ENCODE results near the gene PKD1.

The PKD1 gene

GRCh38 chr16:2084895-2085625 is 50.6 kb downstream of the PKD1 start:
- POLR2A ChIA-PET = interaction anchor here (0.6 to 1.6 kb wide), 3 partner anchors 28 to 70 kb away, joined by 3 read pairs; partner anchors contain the start of gene TRAF7
- Histone ChIP-seq H3K27ac (ENCODE audit: extremely low read depth, low read depth, low read length) (no peak overlapping the region), H3K9me3 (ENCODE audit: control insufficient read depth, insufficient read depth, low read depth, low read length) (no peaks in the 10 kb centered on the region), H3K4me3 (ENCODE audit: low read depth, low read length) (no peak overlapping the region), H3K4me1 (ENCODE audit: control insufficient read depth, insufficient read depth, low read length) (no peaks in the 10 kb centered on the region), H3K36me3 (ENCODE audit: control insufficient read depth in 2 of 2, insufficient read depth in 1 of 2, low read length in 2 of 2) (peaks cover 0 to 96% of the 10 kb centered on the region in 2 experiments; a peak in 1 of 3 replicates)
- CTCF ChIA-PET = interaction anchor here (0.8 to 2.3 kb wide), 2 partner anchors 21 to 56 kb away, joined by 5 to 9 read pairs; no protein-coding TSS in a partner anchor
- TF ChIP-seq ZIC2 (tag by site-specific recombination; IDR thresholded peaks at IDR 0.05) (peak; percentile 90), ZNF785 (tag by site-specific recombination; IDR thresholded peaks at IDR 0.05) (no peak), SETDB1 (IDR thresholded peaks at IDR 0.05; ENCODE audit: insufficient read length, low read length) (no peak), ZNF610 (tag by site-specific recombination; IDR thresholded peaks at IDR 0.05; ENCODE audit: borderline replicate concordance) (no peak), ZNF777 (tag by site-specific recombination; IDR thresholded peaks at IDR 0.05; ENCODE audit: borderline replicate concordance) (no peak)

GRCh38 chr16:2083876-2084780 is 51.6 kb downstream of the PKD1 start:
- ChIA-PET POLR2A (interaction anchor here (1.6 kb wide), 1 partner anchor 35 kb away, joined by 3 read pairs; no protein-coding TSS in a partner anchor), CTCF (interaction anchor here (2.3 kb wide), 1 partner anchor 57 kb away, joined by 9 read pairs; no protein-coding TSS in a partner anchor)
- Histone ChIP-seq H3K9me3 (ENCODE audit: control insufficient read depth, insufficient read depth, low read depth, low read length) (no peaks in the 10 kb centered on the region), H3K4me1 (ENCODE audit: control insufficient read depth, insufficient read depth, low read length) (no peaks in the 10 kb centered on the region), H3K27ac (ENCODE audit: extremely low read depth, low read depth, low read length) (no peak overlapping the region), H3K36me3 (ENCODE audit: control insufficient read depth in 2 of 2, insufficient read depth in 1 of 2, low read length in 2 of 2) (peaks cover 0 to 96% of the 10 kb centered on the region in 2 experiments; a peak in 1 of 3 replicates), H3K4me3 (ENCODE audit: low read depth, low read length) (no peak overlapping the region)
- TF ChIP-seq ZNF629 (tag by site-specific recombination; IDR thresholded peaks at IDR 0.05) = no peak
- no peak for TF ChIP-seq ZBTB8A (tag by site-specific recombination; IDR thresholded peaks at IDR 0.05)
- 0 out of 2 replicates have a peak, but pooled peaks have one; percentile 18 for TF ChIP-seq ZIC2 (tag by site-specific recombination; IDR thresholded peaks at IDR 0.05)
- TF ChIP-seq ZNF398 (tag by site-specific recombination; IDR thresholded peaks at IDR 0.05) = no peak

- Histone ChIP-seq H3K36me3 (ENCODE audit: control insufficient read depth in 2 of 2, insufficient read depth in 1 of 2, low read length in 2 of 2) (peaks cover 0 to 96% of the 10 kb centered on the region in 2 experiments; a peak in 1 of 3 replicates), H3K27ac (ENCODE audit: extremely low read depth, low read depth, low read length) (no peak overlapping the region), H3K4me1 (ENCODE audit: control insufficient read depth, insufficient read depth, low read length) (no peaks in the 10 kb centered on the region), H3K4me3 (ENCODE audit: low read depth, low read length) (no peak overlapping the region), H3K9me3 (ENCODE audit: control insufficient read depth, insufficient read depth, low read depth, low read length) (no peaks in the 10 kb centered on the region)
- POLR2A ChIA-PET = interaction anchor here (1.2 kb wide), 1 partner anchor 36 kb away, joined by 3 read pairs; the partner anchor contains the start of genes NTHL1 and TSC2
- CTCF ChIA-PET = no interaction called here
- TF ChIP-seq, protein P1, sequence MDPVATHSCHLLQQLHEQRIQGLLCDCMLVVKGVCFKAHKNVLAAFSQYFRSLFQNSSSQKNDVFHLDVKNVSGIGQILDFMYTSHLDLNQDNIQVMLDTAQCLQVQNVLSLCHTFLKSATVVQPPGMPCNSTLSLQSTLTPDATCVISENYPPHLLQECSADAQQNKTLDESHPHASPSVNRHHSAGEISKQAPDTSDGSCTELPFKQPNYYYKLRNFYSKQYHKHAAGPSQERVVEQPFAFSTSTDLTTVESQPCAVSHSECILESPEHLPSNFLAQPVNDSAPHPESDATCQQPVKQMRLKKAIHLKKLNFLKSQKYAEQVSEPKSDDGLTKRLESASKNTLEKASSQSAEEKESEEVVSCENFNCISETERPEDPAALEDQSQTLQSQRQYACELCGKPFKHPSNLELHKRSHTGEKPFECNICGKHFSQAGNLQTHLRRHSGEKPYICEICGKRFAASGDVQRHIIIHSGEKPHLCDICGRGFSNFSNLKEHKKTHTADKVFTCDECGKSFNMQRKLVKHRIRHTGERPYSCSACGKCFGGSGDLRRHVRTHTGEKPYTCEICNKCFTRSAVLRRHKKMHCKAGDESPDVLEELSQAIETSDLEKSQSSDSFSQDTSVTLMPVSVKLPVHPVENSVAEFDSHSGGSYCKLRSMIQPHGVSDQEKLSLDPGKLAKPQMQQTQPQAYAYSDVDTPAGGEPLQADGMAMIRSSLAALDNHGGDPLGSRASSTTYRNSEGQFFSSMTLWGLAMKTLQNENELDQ (tag by site-specific recombination; IDR thresholded peaks at IDR 0.05; ENCODE audit: low read depth) = no peak
- TF ChIP-seq ZNF335 (tag by site-specific recombination; conservative IDR thresholded peaks at IDR 0.05) (no peak), ZNF747 (tag by site-specific recombination; IDR thresholded peaks at IDR 0.05) (no peak), ZNF510 (tag by site-specific recombination; IDR thresholded peaks at IDR 0.05; ENCODE audit: insufficient replicate concordance) (no peak), ZNF214 (tag by site-specific recombination; IDR thresholded peaks at IDR 0.05; ENCODE audit: borderline replicate concordance) (no peak), ZNF571 (tag by site-specific recombination; IDR thresholded peaks at IDR 0.05) (no peak), EGR2 (tag by site-specific recombination; IDR thresholded peaks at IDR 0.05; ENCODE audit: low read depth) (no peak), ZNF174 (tag by site-specific recombination; IDR thresholded peaks at IDR 0.05) (no peak), ZBTB8A (tag by site-specific recombination; IDR thresholded peaks at IDR 0.05) (no peak), KLF16 (tag by site-specific recombination; IDR thresholded peaks at IDR 0.05) (no peak), ZSCAN30 (tag by site-specific recombination; IDR thresholded peaks at IDR 0.05) (no peak), ZNF24 (tag by site-specific recombination; IDR thresholded peaks at IDR 0.05) (no peak), GFI1B (tag by site-specific recombination; IDR thresholded peaks at IDR 0.05) (no peak)
- TF ChIP-seq, protein P2, sequence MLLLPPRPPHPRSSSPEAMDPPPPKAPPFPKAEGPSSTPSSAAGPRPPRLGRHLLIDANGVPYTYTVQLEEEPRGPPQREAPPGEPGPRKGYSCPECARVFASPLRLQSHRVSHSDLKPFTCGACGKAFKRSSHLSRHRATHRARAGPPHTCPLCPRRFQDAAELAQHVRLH (tag by site-specific recombination; IDR thresholded peaks at IDR 0.05) = no peak
- TF ChIP-seq, protein P3, sequence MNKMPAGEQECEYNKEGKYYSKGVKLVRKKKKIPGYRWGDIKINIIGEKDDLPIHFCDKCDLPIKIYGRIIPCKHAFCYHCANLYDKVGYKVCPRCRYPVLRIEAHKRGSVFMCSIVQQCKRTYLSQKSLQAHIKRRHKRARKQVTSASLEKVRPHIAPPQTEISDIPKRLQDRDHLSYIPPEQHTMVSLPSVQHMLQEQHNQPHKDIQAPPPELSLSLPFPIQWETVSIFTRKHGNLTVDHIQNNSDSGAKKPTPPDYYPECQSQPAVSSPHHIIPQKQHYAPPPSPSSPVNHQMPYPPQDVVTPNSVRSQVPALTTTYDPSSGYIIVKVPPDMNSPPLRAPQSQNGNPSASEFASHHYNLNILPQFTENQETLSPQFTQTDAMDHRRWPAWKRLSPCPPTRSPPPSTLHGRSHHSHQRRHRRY (tag by site-specific recombination; IDR thresholded peaks at IDR 0.05) = no peak
These were observed 52.3 kb downstream of the PKD1 start for GRCh38 chr16:2083409-2083808.
